Activated CD4-positive, alpha-beta T cell treated with anti-CD3 and anti-CD28 coated beads for 36 hours (primary cell): ENCODE measurements around the gene HLA-DOB. TPM values are rescaled to one million over a fixed set of nuclear protein-coding genes. Genes with fewer than 3 reads are reported as not detected.

Source experiments
- ATAC-seq: fragments of 200-7000 bp; cut with Tn5 transposase; one replicate; pipeline ENCODE4 v1.10.0; 2021; ENCODE audit warnings: mild to moderate bottlenecking, moderate library complexity
- CTCF ChIA-PET: fragments of 350-600 bp; sonication (Branson Sonifier 250); formaldehyde crosslinking; loops from one replicate; lab custom pipeline; 2021; ENCODE audit warnings: antibody characterized with exemption; lab: Charles Lee
- POLR2A ChIA-PET: fragments of 350-600 bp; sonication (Branson Sonifier 250); formaldehyde crosslinking; loops from one replicate; lab custom pipeline; 2021; ENCODE audit warnings: antibody characterized with exemption, inconsistent platforms; lab: Charles Lee
- DNase-seq: peaks from one replicate; pipeline ENCODE4 v3.0.0-alpha.2; 2020
- H3K27ac Mint-ChIP-seq: one replicate; pipeline ENCODE4 v1.8.0; 2021; ENCODE audit warnings: mixed read lengths
- H3K27me3 Mint-ChIP-seq: one replicate; pipeline ENCODE4 v1.8.0; 2021; ENCODE audit warnings: mixed read lengths
- H3K36me3 Mint-ChIP-seq: one replicate; pipeline ENCODE4 v1.8.0; 2021; ENCODE audit warnings: low read depth, mixed read lengths
- H3K4me1 Mint-ChIP-seq: one replicate; pipeline ENCODE4 v1.8.0; 2021; ENCODE audit warnings: mixed read lengths
- H3K4me3 Mint-ChIP-seq: one replicate; pipeline ENCODE4 v1.8.0; 2021; ENCODE audit warnings: mild to moderate bottlenecking, moderate library complexity, mixed read lengths
- H3K9me3 Mint-ChIP-seq: one replicate; pipeline ENCODE4 v1.8.0; 2021; ENCODE audit warnings: low read depth, mixed read lengths
- intact Hi-C, 2 experiments: fragments of 100-400 bp; cut with DNase I in 1 of 2; cut with micrococcal nuclease in 1 of 2; formaldehyde crosslinking; loops; one replicate each; pipeline versions ENCODE4 v1.14.2 to v1.15.1; 2022 to 2024; cut with DNase I, micrococcal nuclease
- total RNA-seq, 2 experiments: library from RNA; stranded (reverse); gene quantifications; one replicate each; pipeline ENCODE4 v1.2.3, GENCODE V29; 2021

Gene HLA-DOB
- total RNA-seq, 2 experiments from 2014 or later: 1.5 to 1.6 TPM

- POLR2A ChIA-PET: interaction anchor here (0.5 to 4.2 kb wide), 12 partner anchors 8 to 1306 kb away, joined by 3 to 65 read pairs (median 4); partner anchors contain the start of genes PFDN6, PSMB8, TAP2 and WDR46
- Mint-ChIP-seq H3K27ac (peak overlapping the region; percentile 94), H3K27me3 (no peaks in the 10 kb centered on the region), H3K9me3 (no peaks in the 10 kb centered on the region), H3K4me1 (peaks cover 62% of the 10 kb centered on the region), H3K4me3 (peak overlapping the region; percentile 100), H3K36me3 (peaks cover 89% of the 10 kb centered on the region)
- peak; percentile 39 for ATAC-seq
- intact Hi-C loops: loop anchor here (1.0 to 5.0 kb wide), 10 partner anchors 9 to 1114 kb away; partner anchors contain the start of genes ATF6B (in 1 of the 2), CUTA (in 1 of the 2), PHF1 (in 1 of the 2) and PSMB8 (in 1 of the 2)
- peak; percentile 82 for DNase-seq
- CTCF ChIA-PET: interaction anchor here (0.9 to 8.0 kb wide), 8 partner anchors 11 to 132 kb away, joined by 3 to 240 read pairs (median 8); partner anchors contain the start of genes HLA-DMA, PSMB8 and TAP2
These were observed 36.2 kb upstream of the HLA-DOB start for GRCh38 chr6:32852844-32853540.

- H3K4me3 Mint-ChIP-seq: peak overlapping the region; percentile 100
- peaks cover 62% of the 10 kb centered on the region for H3K4me1 Mint-ChIP-seq
- ATAC-seq (no peak), DNase-seq (peak; percentile 60)
- POLR2A ChIA-PET: interaction anchor here (0.5 to 4.2 kb wide), 7 partner anchors 7 to 127 kb away, joined by 3 to 65 read pairs (median 4); partner anchors contain the start of genes PSMB8 and TAP2
- H3K9me3 Mint-ChIP-seq: no peaks in the 10 kb centered on the region
- H3K27ac Mint-ChIP-seq: peak overlapping the region; percentile 94
- intact Hi-C loops: loop anchor here (2.0 to 5.0 kb wide), 6 partner anchors 349 to 1113 kb away; partner anchors contain the start of genes CUTA (in 1 of the 2), PHF1 (in 1 of the 2), RPS18 (in 1 of the 2) and RXRB (in 1 of the 2)
- peaks cover 89% of the 10 kb centered on the region for H3K36me3 Mint-ChIP-seq
- no peaks in the 10 kb centered on the region for H3K27me3 Mint-ChIP-seq
- CTCF ChIA-PET: interaction anchor here (0.9 to 8.0 kb wide), 5 partner anchors 10 to 104 kb away, joined by 3 to 240 read pairs (median 46); partner anchors contain the start of genes PSMB8 and TAP2
These were observed 35.4 kb upstream of the HLA-DOB start for GRCh38 chr6:32852018-32852843.

- ChIA-PET CTCF (interaction anchor here (0.7 to 3.7 kb wide), 5 partner anchors 12 to 133 kb away, joined by 3 to 46 read pairs (median 3); partner anchors contain the start of gene TAP2), POLR2A (interaction anchor here (1.7 kb wide), 1 partner anchor 120 kb away, joined by 4 read pairs; no protein-coding TSS in a partner anchor)
- Mint-ChIP-seq H3K4me1 (peaks cover 61% of the 10 kb centered on the region), H3K36me3 (peaks cover 88% of the 10 kb centered on the region), H3K4me3 (peak overlapping the region; percentile 100), H3K27ac (peak overlapping the region; percentile 94), H3K9me3 (no peaks in the 10 kb centered on the region), H3K27me3 (no peaks in the 10 kb centered on the region)
- intact Hi-C loops: loop anchor here (5.0 kb wide), 4 partner anchors 421 to 654 kb away; partner anchors contain the start of genes CUTA (in 1 of the 2), PHF1 (in 1 of the 2), RPS18 (in 1 of the 2) and VPS52 (in 1 of the 2)
- DNase-seq: no peak
- ATAC-seq: no peak
These were observed 34.2 kb upstream of the HLA-DOB start for GRCh38 chr6:32851025-32851424.

- H3K36me3 Mint-ChIP-seq: peaks cover 87% of the 10 kb centered on the region
- POLR2A ChIA-PET: interaction anchor here (0.6 to 1.1 kb wide), 2 partner anchors 11 to 15 kb away, joined by 3 read pairs; partner anchors contain the start of gene TAP2
- peaks cover 56% of the 10 kb centered on the region for H3K4me1 Mint-ChIP-seq
- CTCF ChIA-PET: interaction anchor here (0.8 to 3.7 kb wide), 4 partner anchors 9 to 136 kb away, joined by 3 to 46 read pairs (median 4); partner anchors contain the start of gene TAP2
- ATAC-seq (no peak), DNase-seq (no peak)
- intact Hi-C loops: no loop called here
- H3K4me3 Mint-ChIP-seq: peak overlapping the region; percentile 95
- H3K27ac Mint-ChIP-seq: peak overlapping the region; percentile 84
- no peaks in the 10 kb centered on the region for H3K9me3 Mint-ChIP-seq
- H3K27me3 Mint-ChIP-seq: no peaks in the 10 kb centered on the region
These were observed 32.3 kb upstream of the HLA-DOB start for GRCh38 chr6:32849126-32849525.

- H3K27ac Mint-ChIP-seq: peak overlapping the region; percentile 84
- no peaks in the 10 kb centered on the region for H3K27me3 Mint-ChIP-seq
- H3K4me3 Mint-ChIP-seq: peak overlapping the region; percentile 95
- intact Hi-C loops: no loop called here
- H3K36me3 Mint-ChIP-seq: peaks cover 95% of the 10 kb centered on the region
- DNase-seq (no peak), ATAC-seq (no peak)
- ChIA-PET CTCF (interaction anchor here (0.7 to 10.8 kb wide), 4 partner anchors 9 to 21 kb away, joined by 3 to 240 read pairs (median 28); partner anchors contain the start of genes PSMB9, TAP1 and TAP2), POLR2A (no interaction called here)
- no peaks in the 10 kb centered on the region for H3K9me3 Mint-ChIP-seq
- H3K4me1 Mint-ChIP-seq: peaks cover 56% of the 10 kb centered on the region
These were observed 31.0 kb upstream of the HLA-DOB start for GRCh38 chr6:32847795-32848194.

- DNase-seq (no peak), ATAC-seq (no peak)
- peaks cover 95% of the 10 kb centered on the region for H3K36me3 Mint-ChIP-seq
- no peaks in the 10 kb centered on the region for H3K9me3 Mint-ChIP-seq
- H3K4me1 Mint-ChIP-seq: peaks cover 61% of the 10 kb centered on the region
- H3K27ac Mint-ChIP-seq: peak overlapping the region; percentile 84
- H3K27me3 Mint-ChIP-seq: no peaks in the 10 kb centered on the region
- intact Hi-C loops: no loop called here
- CTCF ChIA-PET: interaction anchor here (0.7 to 10.8 kb wide), 6 partner anchors 8 to 157 kb away, joined by 3 to 240 read pairs (median 4); partner anchors contain the start of genes PSMB9, TAP1 and TAP2
- POLR2A ChIA-PET: interaction anchor here (1.2 to 3.6 kb wide), 2 partner anchors 9 to 124 kb away, joined by 5 to 69 read pairs; partner anchors contain the start of gene TAP2
- H3K4me3 Mint-ChIP-seq: peak overlapping the region; percentile 95
These were observed 30.2 kb upstream of the HLA-DOB start for GRCh38 chr6:32847004-32847403.

- Mint-ChIP-seq H3K9me3 (no peaks in the 10 kb centered on the region), H3K36me3 (peaks cover 94% of the 10 kb centered on the region), H3K4me3 (peak overlapping the region; percentile 95), H3K27me3 (no peaks in the 10 kb centered on the region), H3K27ac (peak overlapping the region; percentile 97), H3K4me1 (peaks cover 64% of the 10 kb centered on the region)
- ChIA-PET POLR2A (interaction anchor here (0.5 to 3.6 kb wide), 11 partner anchors 9 to 1105 kb away, joined by 3 to 69 read pairs (median 4); partner anchors contain the start of genes PSMB9 and TAP1), CTCF (interaction anchor here (0.6 to 10.8 kb wide), 10 partner anchors 11 to 139 kb away, joined by 3 to 240 read pairs (median 4); partner anchors contain the start of genes HLA-DMA, HLA-DOB, PSMB9 and TAP1)
- ATAC-seq (peak; percentile 29), DNase-seq (peak; percentile 73)
- intact Hi-C loops: loop anchor here (2.0 kb wide), 3 partner anchors 127 to 715 kb away; partner anchors contain the start of genes FKBPL (in 1 of the 2), RXRB (in 1 of the 2) and SLC39A7 (in 1 of the 2)
These were observed 28.6 kb upstream of the HLA-DOB start for GRCh38 chr6:32845384-32845884.

- intact Hi-C loops: loop anchor here (1.0 to 5.0 kb wide), 12 partner anchors 8 to 1178 kb away; partner anchors contain the start of genes AGPAT1 (in 2 of the 2), RNF5 (in 2 of the 2), CSNK2B (in 1 of the 2) and FKBPL (in 1 of the 2)
- DNase-seq (no peak), ATAC-seq (peak; percentile 0)
- Mint-ChIP-seq H3K4me1 (peaks cover 64% of the 10 kb centered on the region), H3K36me3 (peaks cover 94% of the 10 kb centered on the region), H3K9me3 (no peaks in the 10 kb centered on the region), H3K27me3 (no peaks in the 10 kb centered on the region), H3K4me3 (peak overlapping the region; percentile 95), H3K27ac (peak overlapping the region; percentile 97)
- ChIA-PET POLR2A (interaction anchor here (0.7 to 3.6 kb wide), 10 partner anchors 9 to 1105 kb away, joined by 3 to 69 read pairs (median 4); partner anchors contain the start of genes HSD17B8, PSMB9 and TAP1), CTCF (interaction anchor here (0.6 to 10.8 kb wide), 10 partner anchors 12 to 140 kb away, joined by 3 to 240 read pairs (median 4); partner anchors contain the start of genes HLA-DMA, HLA-DOB, PSMB9 and TAP1)
These were observed 28.1 kb upstream of the HLA-DOB start for GRCh38 chr6:32844839-32845383.
